Measurements from ENCODE around the gene RTN4RL1. TPM values are rescaled to one million over a fixed set of nuclear protein-coding genes. Genes with fewer than 3 reads are reported as not detected.
A peak's percentile ranks its signal among the peaks of the same experiment; 100 is the strongest.

The RTN4RL1 gene
- polyA plus RNA-seq, 3 donors = 1.6 to 8.7 (median 3.9) TPM

DNA sequence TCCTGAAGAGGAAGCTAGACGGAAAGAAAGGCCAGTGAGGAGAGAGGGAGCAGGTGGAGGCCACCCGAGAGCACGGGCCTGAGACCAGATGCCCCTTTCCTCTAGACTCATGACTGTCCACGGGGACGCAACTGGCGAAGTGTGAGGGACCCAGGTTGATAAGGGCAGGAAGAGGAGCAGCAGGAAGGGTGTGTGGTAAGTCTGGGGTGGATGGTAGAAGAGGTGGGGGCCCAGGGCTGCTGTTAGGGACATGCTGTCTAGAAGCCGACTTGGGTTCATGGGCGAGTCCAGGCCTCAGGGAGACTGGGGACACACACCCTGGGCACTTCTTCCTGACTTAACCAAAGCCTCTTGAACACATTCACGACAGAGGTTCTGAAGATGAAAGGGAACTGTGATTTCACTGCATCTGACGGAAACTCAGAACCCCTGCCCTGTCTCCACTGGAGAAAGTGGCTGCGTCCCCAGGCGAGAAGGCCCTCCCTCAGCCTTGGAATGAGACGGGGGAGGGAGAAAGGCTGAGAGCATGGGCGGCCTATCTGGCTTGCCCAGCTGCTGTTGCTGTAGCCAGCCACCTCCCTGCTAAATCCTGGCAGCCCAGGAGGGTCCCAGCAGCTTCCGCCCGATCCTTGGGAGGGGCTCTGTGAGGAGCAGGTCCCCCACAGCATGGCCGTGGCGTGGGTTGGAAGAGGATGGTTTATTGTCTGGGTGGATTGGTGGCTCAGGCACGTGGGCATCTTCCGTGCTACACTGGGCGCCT lies 35.7 kb upstream of the RTN4RL1 start:
- 55 to 82% (median 59%) methylated on average over 21 of the region's 21 CpGs for WGBS, 3 donors
- no peak overlapping the region for H3K27ac ChIP-seq (ENCODE audit: low read depth, low read length)

DNA sequence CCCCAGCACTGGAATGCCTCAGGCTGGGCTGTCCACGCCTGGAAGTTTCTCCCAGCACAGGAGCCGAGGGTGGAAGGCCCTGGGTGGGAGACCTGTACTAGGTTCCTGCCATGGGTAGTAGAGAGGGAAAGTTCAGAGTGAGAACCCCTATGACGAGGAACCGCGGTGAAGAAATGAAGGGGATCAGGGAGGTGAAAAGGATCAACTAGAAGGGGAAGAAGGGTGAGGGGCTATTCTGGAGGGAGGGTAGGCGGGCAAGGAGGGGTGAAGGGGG lies 35.2 kb upstream of the RTN4RL1 start:
- 57 to 90% (median 69%) methylated on average over 6 of the region's 6 CpGs for WGBS, 3 donors
- no peak overlapping the region for H3K27ac ChIP-seq (ENCODE audit: low read depth, low read length)

DNA sequence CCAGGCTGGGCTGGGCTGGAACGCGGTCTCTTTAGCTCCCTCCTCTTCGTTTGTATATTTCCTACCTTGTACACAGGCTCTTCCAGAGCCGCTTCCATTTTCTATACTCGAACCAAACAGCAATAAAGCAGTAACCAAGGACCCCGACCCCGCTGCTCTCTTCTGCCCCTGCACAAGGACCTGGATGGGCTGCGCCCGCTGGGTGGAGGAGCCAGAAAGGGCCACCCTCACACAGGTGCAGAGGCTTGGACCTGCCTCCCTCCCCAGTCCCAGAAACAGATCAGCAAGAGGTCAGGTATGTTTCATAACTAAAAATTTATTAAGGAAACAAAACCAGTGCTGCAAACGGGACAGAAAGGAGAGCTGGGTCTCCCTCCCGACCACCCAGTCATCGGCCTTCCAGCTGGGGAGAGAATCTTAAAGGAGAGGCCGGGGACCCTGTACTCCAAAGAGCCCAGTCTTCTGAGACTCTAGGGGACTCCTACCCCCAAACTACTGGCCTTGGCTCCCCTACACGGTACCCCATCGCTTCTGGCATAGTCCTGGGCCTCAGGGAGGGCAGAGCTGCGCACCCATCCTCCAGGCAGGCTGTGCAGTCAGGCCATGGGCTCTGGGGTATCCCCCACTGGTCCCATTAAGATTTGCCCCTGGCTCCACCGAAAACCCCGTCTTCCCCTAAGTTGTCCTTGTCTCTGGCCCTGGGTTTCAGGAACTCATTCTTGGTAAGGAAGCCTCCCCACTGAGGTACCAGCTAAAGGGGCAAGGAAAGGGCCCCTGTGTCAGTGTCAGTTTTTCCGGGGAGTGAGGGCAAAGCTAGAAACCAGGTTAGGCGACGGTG lies 34.6 kb upstream of the RTN4RL1 start:
- WGBS, 3 donors = 48 to 74% (median 50%) methylated on average over 21 of the region's 21 CpGs
- H3K27ac ChIP-seq (ENCODE audit: low read depth, low read length) = no peak overlapping the region

DNA sequence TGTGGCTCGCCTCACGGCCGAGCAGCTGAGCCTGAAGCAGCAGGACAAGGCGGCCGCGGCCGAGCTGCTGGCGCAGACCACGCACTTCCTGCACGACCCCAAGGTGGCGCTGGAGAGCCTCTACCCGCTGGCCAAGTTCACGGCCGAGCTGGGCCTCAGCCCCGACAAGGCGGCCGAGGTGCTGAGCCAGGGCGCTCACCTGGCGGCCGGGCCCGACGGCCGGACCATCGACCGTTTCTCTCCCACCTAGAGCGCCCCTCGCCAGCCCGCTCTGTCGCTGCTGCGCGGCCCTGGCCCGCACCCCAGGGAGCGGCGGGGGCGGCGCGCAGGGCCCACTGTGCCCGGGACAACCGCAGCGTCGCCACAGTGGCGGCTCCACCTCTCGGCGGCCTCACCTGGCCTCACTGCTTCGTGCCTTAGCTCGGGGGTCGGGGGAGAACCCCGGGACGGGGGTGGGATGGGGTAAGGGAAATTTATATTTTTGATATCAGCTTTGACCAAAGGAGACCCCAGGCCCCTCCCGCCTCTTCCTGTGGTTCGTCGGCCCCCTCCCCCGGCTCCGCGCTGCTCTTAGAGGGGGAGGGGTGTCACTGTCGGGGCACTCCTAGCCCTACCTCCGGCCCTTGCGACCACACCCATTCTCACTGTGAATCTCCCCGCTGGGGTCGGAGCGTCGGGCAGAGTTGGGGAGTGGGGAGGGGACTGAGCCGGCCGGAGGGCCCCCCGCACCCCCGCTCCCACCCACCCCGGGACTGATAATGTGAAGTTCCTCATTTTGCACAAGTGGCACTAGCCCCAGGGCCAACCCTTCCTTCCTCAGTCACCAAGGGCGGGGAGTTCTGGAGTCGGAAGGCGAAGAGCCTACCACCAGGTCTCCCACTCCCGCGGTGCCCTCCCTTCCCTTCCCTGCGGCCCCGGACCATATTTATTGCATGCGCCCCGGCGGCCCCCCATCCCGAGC lies 33.7 kb upstream of the RTN4RL1 start:
- 14 to 19% (median 16%) methylated on average over 63 to 78 of the region's 78 CpGs for WGBS, 3 donors
- H3K27ac ChIP-seq (ENCODE audit: low read depth, low read length) = peak overlapping the region; percentile 61

DNA sequence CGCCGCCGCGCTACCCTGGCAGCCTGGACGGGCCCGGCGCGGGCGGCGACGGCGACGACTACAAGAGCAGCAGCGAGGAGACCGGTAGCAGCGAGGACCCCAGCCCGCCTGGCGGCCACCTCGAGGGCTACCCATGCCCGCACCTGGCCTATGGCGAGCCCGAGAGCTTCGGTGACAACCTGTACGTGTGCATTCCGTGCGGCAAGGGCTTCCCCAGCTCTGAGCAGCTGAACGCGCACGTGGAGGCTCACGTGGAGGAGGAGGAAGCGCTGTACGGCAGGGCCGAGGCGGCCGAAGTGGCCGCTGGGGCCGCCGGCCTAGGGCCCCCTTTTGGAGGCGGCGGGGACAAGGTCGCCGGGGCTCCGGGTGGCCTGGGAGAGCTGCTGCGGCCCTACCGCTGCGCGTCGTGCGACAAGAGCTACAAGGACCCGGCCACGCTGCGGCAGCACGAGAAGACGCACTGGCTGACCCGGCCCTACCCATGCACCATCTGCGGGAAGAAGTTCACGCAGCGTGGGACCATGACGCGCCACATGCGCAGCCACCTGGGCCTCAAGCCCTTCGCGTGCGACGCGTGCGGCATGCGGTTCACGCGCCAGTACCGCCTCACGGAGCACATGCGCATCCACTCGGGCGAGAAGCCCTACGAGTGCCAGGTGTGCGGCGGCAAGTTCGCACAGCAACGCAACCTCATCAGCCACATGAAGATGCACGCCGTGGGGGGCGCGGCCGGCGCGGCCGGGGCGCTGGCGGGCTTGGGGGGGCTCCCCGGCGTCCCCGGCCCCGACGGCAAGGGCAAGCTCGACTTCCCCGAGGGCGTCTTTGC lies 32.8 kb upstream of the RTN4RL1 start:
- peak overlapping the region; percentile 61 for H3K27ac ChIP-seq (ENCODE audit: low read depth, low read length)
- WGBS, 3 donors = 24 to 42% (median 40%) methylated on average over 77 to 98 of the region's 98 CpGs

DNA sequence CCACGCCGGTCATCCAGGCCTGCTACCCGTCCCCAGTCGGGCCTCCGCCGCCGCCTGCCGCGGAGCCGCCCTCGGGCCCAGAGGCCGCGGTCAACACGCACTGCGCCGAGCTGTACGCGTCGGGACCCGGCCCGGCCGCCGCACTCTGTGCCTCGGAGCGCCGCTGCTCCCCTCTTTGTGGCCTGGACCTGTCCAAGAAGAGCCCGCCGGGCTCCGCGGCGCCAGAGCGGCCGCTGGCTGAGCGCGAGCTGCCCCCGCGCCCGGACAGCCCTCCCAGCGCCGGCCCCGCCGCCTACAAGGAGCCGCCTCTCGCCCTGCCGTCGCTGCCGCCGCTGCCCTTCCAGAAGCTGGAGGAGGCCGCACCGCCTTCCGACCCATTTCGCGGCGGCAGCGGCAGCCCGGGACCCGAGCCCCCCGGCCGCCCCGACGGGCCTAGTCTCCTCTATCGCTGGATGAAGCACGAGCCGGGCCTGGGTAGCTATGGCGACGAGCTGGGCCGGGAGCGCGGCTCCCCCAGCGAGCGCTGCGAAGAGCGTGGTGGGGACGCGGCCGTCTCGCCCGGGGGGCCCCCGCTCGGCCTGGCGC lies 32.1 kb upstream of the RTN4RL1 start:
- 6 to 29% (median 26%) methylated on average over 46 to 81 of the region's 81 CpGs for whole genome bisulfite sequencing, 3 donors
- H3K27ac ChIP-seq (ENCODE audit: low read depth, low read length) = peak overlapping the region; percentile 33

DNA sequence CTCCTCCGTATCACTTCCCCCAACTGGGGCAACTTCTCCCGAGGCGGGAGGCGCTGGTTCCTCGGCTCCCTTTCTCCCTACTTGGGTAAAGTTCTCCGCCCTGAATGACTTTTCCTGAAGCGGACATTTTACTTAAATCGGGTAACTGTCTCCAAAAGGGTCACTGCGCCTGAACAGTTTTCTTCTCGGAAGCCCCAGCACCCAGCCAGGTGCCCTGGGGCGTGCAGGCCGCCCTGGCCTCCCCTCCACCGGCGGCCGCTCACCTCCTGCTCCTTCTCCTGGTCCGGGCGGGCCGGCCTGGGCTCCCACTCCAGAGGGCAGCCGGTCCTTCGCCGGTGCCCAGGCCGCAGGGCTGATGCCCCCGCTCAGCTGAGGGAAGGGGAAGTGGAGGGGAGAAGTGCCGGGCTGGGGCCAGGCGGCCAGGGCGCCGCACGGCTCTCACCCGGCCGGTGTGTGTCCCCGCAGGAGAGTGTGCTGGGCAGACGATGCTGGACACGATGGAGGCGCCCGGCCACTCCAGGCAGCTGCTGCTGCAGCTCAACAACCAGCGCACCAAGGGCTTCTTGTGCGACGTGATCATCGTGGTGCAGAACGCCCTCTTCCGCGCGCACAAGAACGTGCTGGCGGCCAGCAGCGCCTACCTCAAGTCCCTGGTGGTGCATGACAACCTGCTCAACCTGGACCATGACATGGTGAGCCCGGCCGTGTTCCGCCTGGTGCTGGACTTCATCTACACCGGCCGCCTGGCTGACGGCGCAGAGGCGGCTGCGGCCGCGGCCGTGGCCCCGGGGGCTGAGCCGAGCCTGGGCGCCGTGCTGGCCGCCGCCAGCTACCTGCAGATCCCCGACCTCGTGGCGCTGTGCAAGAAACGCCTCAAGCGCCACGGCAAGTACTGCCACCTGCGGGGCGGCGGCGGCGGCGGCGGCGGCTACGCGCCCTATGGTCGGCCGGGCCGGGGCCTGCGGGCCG lies 31.4 kb upstream of the RTN4RL1 start:
- peak overlapping the region; percentile 33 for H3K27ac ChIP-seq (ENCODE audit: low read depth, low read length)
- 7 to 23% (median 23%) methylated on average over 67 to 85 of the region's 85 CpGs for WGBS, 3 donors

DNA sequence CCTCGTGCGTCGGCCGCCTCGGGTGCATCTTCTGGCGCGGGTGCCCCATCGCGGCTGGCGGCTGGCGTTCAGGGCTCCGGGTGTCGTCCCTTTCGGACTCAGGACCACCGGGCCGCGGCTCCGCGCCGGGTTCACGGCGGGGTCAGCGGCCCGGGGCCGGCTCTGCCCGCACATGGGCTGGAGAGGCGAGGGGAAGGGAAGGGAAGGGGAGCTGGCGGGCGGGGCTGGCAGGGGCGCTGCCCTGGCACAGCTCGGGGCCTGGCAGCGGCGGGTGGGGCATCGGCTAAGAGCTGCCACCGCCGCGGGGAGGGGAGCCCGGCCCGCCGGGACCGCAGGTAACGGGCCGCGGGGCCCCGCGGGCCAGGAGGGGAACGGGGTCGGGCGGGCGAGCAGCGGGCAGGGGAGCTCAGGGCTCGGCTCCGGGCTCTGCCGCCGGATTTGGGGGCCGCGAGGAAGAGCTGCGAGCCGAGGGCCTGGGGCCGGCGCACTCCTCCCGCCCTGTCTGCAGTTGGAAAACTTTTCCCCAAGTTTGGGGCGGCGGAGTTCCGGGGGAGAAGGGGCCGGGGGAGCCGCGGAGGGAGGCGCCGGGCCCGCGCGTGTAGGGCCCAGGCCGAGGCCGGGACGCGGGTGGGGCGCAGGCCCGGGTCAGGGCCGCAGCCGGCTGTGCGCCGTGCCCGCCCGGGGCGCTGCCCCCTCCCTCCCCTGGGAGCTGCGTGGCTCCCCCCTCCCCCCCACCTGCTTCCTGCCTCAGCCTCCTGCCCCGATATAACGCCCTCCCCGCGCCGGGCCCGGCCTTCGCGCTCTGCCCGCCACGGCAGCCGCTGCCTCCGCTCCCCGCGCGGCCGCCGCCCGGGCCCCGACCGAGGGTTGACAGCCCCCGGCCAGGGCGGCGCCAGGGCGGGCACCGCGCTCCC lies 30.4 kb upstream of the RTN4RL1 start:
- peak overlapping the region; percentile 51 for H3K27ac ChIP-seq (ENCODE audit: low read depth, low read length)
- 2 to 7% (median 3%) methylated on average over 61 to 113 of the region's 113 CpGs for WGBS, 3 donors

DNA sequence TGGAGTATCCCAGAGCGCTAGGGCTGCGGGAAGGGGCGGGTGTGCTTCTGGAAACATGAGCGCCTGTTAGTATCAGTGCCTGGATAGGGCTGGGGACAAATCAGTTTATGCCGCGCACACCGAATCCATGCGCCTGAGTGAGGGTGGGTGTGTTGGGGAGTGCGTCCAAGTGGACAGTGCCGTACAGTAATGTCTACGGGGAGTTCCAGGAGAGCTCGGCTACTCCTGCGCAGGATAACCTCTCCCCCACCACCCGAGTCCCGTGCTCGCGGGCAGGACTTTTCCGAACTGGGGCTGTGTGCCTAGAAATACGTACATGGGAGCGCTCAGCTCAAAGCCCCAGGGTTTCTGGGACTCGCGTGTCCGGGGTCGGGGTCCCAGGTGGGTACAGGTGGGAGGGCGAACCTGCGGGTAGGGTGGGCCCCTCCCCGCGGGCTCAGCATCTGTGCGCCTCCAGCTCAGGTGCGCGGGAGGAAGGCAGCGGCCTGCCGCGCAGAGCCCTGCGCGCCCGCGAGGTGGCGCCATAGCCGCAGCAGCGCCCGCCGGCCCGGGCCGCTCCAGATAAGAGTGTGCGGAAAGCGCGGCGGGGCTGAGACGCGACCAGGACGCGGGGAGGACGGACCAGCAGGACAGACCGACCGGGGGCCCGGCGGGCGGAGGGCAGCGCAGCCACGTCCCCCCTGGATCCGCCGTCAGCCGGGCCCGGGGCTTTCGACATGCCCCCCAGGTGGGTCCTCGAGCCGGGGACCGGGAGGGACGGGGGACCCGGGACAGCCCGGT lies 29.6 kb upstream of the RTN4RL1 start, which contains the start of gene HIC1:
TSS of gene HIC1 (plus strand) at position 592 of the 780 bp plus-strand sequence. CDS start 1,588 bp downstream, outside the sequence.
- WGBS, 3 donors = 2% methylated on average over 52 to 72 of the region's 72 CpGs
- peak within 1 kb of the TSS; percentile 51 for H3K27ac ChIP-seq (ENCODE audit: low read depth, low read length)

DNA sequence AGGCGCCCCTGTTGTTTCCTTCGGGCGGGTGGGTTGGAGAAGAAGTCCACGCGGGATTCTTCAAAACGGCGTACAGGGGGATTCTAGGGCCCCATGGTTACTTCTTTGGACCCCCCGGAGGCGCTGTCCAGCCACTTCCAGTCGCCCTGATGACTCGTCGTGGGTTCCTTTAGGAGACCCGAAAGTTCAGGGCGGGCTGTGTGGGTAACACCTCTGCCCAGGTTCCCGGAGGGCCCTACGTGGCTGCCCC lies 29.1 kb upstream of the RTN4RL1 start:
- 3 to 5% (median 4%) methylated on average over 16 of the region's 16 CpGs for WGBS, 3 donors
- no peak overlapping the region for H3K27ac ChIP-seq (ENCODE audit: low read depth, low read length)

DNA sequence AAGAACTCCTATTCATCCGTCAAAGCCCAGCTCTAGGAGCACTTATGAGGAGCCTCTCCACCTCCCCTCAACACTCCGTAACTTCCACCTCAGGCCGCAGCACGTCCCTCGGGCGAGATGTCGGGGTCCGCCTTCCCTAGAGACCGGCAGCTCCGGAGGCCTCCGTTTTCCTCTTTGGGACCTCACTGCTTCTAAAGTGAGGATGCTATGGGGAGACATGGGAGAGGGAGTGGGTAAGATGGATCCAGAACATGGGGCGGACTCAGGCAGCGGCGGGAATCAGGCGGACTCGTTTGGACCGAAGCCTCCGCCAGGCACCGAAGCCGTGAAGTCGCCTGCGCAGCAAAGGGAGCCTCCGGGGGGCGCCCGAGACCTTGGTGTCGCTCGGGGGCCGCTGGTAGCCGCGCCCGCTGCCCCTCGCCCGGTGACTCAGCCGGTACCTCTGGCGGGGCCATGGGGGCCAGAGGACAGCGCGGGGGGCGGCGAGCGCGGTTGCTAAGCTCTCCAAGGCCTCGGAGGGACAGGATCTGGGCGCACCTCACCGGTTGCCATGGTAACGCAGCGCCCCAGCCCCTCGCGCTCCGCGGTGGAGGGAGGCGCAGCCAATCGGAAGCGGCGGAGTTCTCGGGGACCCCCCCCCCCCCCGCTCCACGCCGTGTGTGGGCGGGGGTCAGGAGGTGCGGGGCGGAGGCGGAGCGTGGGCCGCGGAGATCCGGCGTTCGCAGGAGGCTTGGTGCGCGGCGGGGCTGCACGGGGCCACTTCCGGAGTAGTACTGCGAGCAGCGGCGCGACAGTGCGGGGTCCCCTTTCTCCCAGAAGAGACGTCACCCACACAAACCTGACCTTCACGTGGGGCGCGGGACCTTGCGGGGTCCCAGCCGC lies 28.5 kb upstream of the RTN4RL1 start:
- peak overlapping the region; percentile 21 for H3K27ac ChIP-seq (ENCODE audit: low read depth, low read length)
- WGBS, 3 donors = 5 to 7% (median 5%) methylated on average over 72 to 84 of the region's 84 CpGs

DNA sequence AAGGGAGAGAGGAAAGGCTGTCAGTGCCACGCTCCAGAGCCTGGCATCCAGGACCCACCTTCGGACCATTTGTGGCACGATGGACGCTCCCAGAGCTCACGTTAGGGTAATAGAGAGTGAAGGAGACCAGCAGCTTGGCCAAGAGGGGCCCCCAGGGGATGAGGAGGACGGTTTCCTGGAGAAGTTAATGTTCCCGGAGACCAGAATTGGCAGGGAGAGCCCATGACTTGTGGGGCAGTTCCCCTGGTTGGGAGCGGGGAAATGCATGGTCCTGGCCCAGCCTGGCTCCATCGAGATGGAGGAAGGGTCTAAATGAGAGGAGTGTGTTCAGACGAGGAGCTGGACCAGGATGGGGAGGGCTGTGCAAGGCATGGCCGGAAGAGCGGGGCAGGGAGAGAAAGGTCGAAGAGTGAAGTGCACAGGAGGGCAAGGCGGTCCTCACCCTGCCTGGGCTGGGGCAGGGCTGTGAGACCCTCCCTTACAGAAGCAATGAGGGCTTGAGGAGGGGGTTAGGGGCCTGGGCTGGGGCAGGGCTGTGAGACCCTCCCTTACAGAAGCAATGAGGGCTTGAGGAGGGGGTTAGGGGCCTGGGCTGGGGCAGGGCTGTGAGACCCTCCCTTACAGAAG lies 26.9 kb upstream of the RTN4RL1 start:
- 38 to 53% (median 42%) methylated on average over 14 of the region's 14 CpGs for WGBS, 3 donors
- no peak overlapping the region for H3K27ac ChIP-seq (ENCODE audit: low read depth, low read length)

DNA sequence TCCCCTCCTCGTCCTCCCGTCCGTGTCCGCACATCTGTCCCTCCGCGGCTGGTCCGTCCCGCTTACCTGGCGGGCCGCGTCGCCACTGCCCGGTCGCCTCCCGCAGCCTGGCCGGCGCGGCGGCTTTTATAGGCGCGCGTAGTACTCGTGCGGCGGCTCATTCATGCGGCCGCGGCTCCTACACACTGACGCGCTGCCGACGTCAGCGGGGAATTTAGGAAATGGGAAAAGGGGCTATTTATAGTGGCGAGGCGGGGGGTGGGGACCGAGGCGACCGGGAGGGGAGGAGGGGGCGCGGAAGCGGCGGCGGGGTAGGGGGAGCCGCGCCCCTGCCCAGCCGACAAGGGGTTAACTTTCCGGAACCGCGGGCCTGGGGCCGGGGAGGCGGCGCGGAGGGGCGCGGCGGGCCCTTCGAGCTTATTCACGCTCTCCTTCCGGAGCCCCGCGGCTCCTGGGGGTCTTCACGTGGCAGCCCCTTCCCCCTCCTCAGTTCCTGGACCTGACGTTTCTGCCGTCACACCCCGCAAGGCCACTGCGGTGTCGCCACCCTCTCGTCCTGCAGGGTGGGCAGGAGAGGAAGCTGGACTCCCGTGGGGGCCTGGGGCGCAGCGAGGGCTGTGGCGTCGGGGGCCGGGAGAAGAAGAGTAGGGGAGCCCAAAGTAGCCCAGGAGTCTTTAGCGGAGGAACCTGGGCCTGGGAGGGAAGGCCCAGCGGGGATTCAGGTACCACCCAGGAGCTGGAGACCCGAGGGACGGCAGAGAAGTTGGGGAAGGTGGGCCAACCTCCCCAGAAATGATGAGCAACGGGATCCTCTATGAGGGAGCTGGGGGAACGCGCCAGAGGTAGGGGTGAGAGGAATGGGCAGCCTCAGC lies 26.2 kb upstream of the RTN4RL1 start:
- H3K27ac ChIP-seq (ENCODE audit: low read depth, low read length) = no peak overlapping the region
- 9 to 10% (median 10%) methylated on average over 60 to 81 of the region's 81 CpGs for WGBS, 3 donors

Measured in adipose tissue (tissue), 3 donors.